ENCODE measurements around the gene MRTFA.

- TF ChIP-seq CTCF (IDR thresholded peaks at IDR 0.05) (no peak), POLR2A (IDR thresholded peaks at IDR 0.05) (no peak), EP300 (IDR thresholded peaks at IDR 0.05; ENCODE audit: low read depth) (no peak)
Observed at GRCh38 chr22:40597526-40598430, 38.7 kb downstream of the MRTFA start.
